ENCODE measurements around the gene HNF1B.

The HNF1B gene

GRCh38 chr17:37741341-37742115 is 3.3 kb downstream of the HNF1B start:
- ChIA-PET POLR2A (no interaction called here), CTCF (interaction anchor here (1.0 kb wide), 1 partner anchor 8 kb away, joined by 5 read pairs; no protein-coding TSS in a partner anchor)
- no peak for TF ChIP-seq CTCF (IDR thresholded peaks at IDR 0.05; ENCODE audit: control extremely low read depth, extremely low read depth, low read depth, missing control alignments)
- no peak for DNase-seq (ENCODE audit: extremely low spot score)

GRCh38 chr17:37740915-37741314 is 3.9 kb downstream of the HNF1B start:
- POLR2A ChIA-PET: no interaction called here
- CTCF ChIA-PET: interaction anchor here (1.3 kb wide), 1 partner anchor 29 kb away, joined by 4 read pairs; no protein-coding TSS in a partner anchor
- no peak for TF ChIP-seq CTCF (IDR thresholded peaks at IDR 0.05; ENCODE audit: control extremely low read depth, extremely low read depth, low read depth, missing control alignments)
- no peak for DNase-seq (ENCODE audit: extremely low spot score)

- DNase-seq (ENCODE audit: extremely low spot score): no peak
- ChIA-PET POLR2A (no interaction called here), CTCF (interaction anchor here (1.5 to 3.7 kb wide), 3 partner anchors 14 to 55 kb away, joined by 3 to 14 read pairs (median 5); no protein-coding TSS in a partner anchor)
- no peak for TF ChIP-seq CTCF (IDR thresholded peaks at IDR 0.05; ENCODE audit: control extremely low read depth, extremely low read depth, low read depth, missing control alignments)
Measured at GRCh38 chr17:37737971-37738370, 6.9 kb downstream of the HNF1B start.

GRCh38 chr17:37737081-37737480 is 7.8 kb downstream of the HNF1B start:
- ChIA-PET CTCF (interaction anchor here (1.1 to 3.7 kb wide), 5 partner anchors 12 to 56 kb away, joined by 3 to 14 read pairs (median 4); no protein-coding TSS in a partner anchor), POLR2A (no interaction called here)
- DNase-seq (ENCODE audit: extremely low spot score): no peak
- TF ChIP-seq CTCF (IDR thresholded peaks at IDR 0.05; ENCODE audit: control extremely low read depth, extremely low read depth, low read depth, missing control alignments): no peak

- DNase-seq (ENCODE audit: extremely low spot score): no peak
- TF ChIP-seq CTCF (IDR thresholded peaks at IDR 0.05; ENCODE audit: control extremely low read depth, extremely low read depth, low read depth, missing control alignments): no peak
- ChIA-PET POLR2A (no interaction called here), CTCF (interaction anchor here (3.7 kb wide), 1 partner anchor 56 kb away, joined by 14 read pairs; no protein-coding TSS in a partner anchor)
Measured at GRCh38 chr17:37736428-37736827, 8.4 kb downstream of the HNF1B start.

GRCh38 chr17:37735165-37735564 is 9.7 kb downstream of the HNF1B start:
- CTCF ChIA-PET: interaction anchor here (1.0 to 3.7 kb wide), 2 partner anchors 9 to 58 kb away, joined by 3 to 14 read pairs; partner anchors contain the start of gene HNF1B
- no peak for TF ChIP-seq CTCF (IDR thresholded peaks at IDR 0.05; ENCODE audit: control extremely low read depth, extremely low read depth, low read depth, missing control alignments)
- POLR2A ChIA-PET: no interaction called here

More at GRCh38 chr17:37735165-37735564, 9.7 kb downstream of the HNF1B start:
- DNase-seq (ENCODE audit: extremely low spot score): no peak

Measured in GM10248 (cell line).